Occipital lobe (tissue), 2 donors: ENCODE results near the gene CRISPLD2. TPM values are rescaled to one million over a fixed set of nuclear protein-coding genes. Genes with fewer than 3 reads are reported as not detected.

Source experiments
- DNase-seq: peaks from one replicate; lab custom pipeline; 2025; lab: John Stamatoyannopoulos, UW
- total RNA-seq: library from RNA; depleted of rRNA; stranded (reverse); fragments of >200 nt; gene quantifications from one replicate; pipeline ENCODE4 v1.2.3, GENCODE V29; 2014

The CRISPLD2 gene
- 2.7 TPM for total RNA-seq

- peak; percentile 89 for DNase-seq
Measured at GRCh38 chr16:84819644-84820304, at the start of gene CRISPLD2. Gene CRISPLD2, plus strand, starts transcription at chr16:84819985. Its CDS starts 18,511 bp downstream, at chr16:84838496.

- no peak for DNase-seq
Measured at GRCh38 chr16:84773312-84773711, 46.5 kb upstream of the CRISPLD2 start.

- peak; percentile 33 for DNase-seq
Measured at GRCh38 chr16:84774810-84775209, 45.0 kb upstream of the CRISPLD2 start.

- no peak for DNase-seq
Measured at GRCh38 chr16:84775262-84775810, 44.4 kb upstream of the CRISPLD2 start.

GRCh38 chr16:84777435-84777834, 42.4 kb upstream of the CRISPLD2 start:
- no peak for DNase-seq

- no peak for DNase-seq
Measured at GRCh38 chr16:84778720-84779119, 41.1 kb upstream of the CRISPLD2 start.

- no peak for DNase-seq
Measured at GRCh38 chr16:84780063-84780462, 39.7 kb upstream of the CRISPLD2 start.

GRCh38 chr16:84780544-84781376, 39.0 kb upstream of the CRISPLD2 start:
- no peak for DNase-seq

- no peak for DNase-seq
Measured at GRCh38 chr16:84782846-84783245, 36.9 kb upstream of the CRISPLD2 start.

GRCh38 chr16:84785843-84786581, 33.8 kb upstream of the CRISPLD2 start:
- no peak for DNase-seq

- DNase-seq, result no peak
Measured at GRCh38 chr16:84786605-84787262, 33.1 kb upstream of the CRISPLD2 start.

GRCh38 chr16:84787263-84787622, 32.5 kb upstream of the CRISPLD2 start:
- no peak for DNase-seq

GRCh38 chr16:84788920-84789391, 30.8 kb upstream of the CRISPLD2 start:
- DNase-seq, result no peak

GRCh38 chr16:84789431-84789830, 30.4 kb upstream of the CRISPLD2 start:
- DNase-seq, result no peak

GRCh38 chr16:84790301-84790700, 29.5 kb upstream of the CRISPLD2 start:
- DNase-seq, result no peak

GRCh38 chr16:84791088-84791487, 28.7 kb upstream of the CRISPLD2 start:
- DNase-seq, result no peak

- DNase-seq, result no peak
Measured at GRCh38 chr16:84791501-84791900, 28.3 kb upstream of the CRISPLD2 start.

GRCh38 chr16:84794186-84794585, 25.6 kb upstream of the CRISPLD2 start:
- DNase-seq, result no peak

- no peak for DNase-seq
Measured at GRCh38 chr16:84794626-84795025, 25.2 kb upstream of the CRISPLD2 start.

GRCh38 chr16:84795329-84796053, 24.3 kb upstream of the CRISPLD2 start:
- DNase-seq, result no peak
